HG03066 (cell line): ENCODE measurements around the gene PRDM16.

ENCODE experiments used
- ATAC-seq: cut with Tn5 transposase; IDR thresholded peaks from one replicate; pipeline ENCODE4 v1.9.1; 2021; ENCODE audit warnings: low read depth; ENCODE audit not compliant: unreplicated experiment

Gene PRDM16

DNA sequence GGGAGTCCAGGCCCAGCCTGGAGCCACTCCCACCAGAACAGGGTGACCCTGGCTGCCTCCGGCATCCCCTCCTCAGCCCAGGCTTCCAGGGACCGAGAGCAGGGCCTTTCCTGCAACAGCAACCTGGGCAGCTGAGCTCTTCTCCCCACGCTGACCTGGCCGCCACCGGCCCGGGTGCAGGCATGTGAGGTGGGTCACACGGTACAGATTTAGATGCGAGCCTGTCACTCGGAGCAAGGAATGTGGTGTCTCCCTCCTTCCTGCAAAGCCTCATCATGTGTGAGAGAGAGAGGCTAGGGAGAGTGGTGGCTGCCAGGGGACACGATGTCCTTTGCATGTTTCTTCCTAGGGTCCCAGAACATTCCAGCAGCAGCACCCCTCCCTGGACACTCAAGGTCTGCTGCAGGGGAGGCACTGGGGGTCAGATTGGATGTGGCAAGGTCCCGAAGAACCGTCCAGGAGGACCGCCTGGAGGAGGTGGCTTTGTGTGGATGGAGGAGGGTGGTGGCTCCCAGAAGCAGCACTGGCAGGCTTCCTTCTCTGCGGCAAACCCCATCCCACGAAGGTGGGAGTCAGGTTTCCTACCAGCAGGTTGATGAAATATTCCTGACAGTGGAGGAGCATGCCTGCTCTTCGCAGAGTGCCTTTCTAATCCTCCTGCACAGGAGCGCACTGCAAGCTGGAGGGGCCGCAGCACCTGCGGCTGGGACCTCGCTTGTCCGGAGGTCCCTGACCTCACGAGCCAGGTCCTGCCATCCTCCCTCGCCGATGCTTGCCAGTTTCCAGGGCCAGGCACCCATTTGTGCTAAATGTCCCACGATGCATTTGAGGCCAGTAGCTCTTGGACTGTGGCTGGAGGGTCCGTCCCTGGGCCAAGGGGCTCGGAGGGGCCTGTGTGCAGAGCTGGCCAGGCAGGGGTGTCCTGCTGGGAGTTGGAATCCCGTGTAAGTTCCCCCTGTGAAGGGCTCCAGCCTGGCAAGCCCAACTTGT lies 68.4 kb downstream of the PRDM16 start:
- ATAC-seq, result no peak

DNA sequence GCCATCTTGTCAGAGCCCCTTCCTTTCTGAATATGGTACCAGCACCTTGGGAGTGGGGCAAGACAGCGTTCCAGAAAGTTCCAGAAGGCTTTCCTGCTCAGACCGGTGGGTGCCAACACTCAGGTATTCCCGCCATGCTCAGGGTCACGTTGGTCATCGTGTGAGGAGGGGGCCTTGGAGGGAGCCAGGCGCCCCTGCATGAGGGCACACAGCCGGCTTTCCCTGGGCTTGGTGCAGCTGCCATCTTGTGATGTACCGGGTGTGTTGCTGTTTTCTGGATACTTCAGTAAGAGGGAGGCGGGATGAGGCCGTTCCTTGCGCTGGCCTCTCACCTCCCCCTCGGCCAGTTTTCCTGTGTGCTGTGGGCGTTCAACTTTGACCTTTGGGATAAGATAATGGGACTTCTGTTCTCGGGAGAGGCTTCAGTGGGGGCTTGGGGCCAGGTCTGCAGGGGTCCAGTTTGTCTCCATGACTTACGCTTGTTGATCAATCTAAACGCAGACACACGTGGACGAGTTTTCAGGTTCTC lies 69.7 kb downstream of the PRDM16 start:
- no peak for ATAC-seq

DNA sequence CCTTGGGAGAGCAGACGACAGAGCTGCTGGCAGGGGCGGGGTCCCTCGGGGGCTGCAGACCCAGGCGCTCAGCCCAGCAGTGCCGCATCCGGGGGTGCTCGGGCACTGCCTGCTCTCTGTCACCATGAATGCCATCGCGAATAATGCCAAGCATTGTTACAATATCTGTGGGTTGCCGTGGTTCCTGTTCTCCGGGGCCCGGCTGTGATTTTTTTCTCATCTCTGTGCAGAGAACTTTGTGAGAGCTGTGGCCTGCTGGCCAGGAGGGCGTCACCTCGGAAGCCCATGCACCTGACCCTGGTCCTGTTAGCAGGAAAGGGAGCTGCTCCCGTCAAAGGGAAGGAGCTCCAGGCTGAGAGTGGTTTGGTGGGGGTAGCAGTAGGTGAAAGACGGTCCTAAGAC lies 70.4 kb downstream of the PRDM16 start:
- no peak for ATAC-seq

DNA sequence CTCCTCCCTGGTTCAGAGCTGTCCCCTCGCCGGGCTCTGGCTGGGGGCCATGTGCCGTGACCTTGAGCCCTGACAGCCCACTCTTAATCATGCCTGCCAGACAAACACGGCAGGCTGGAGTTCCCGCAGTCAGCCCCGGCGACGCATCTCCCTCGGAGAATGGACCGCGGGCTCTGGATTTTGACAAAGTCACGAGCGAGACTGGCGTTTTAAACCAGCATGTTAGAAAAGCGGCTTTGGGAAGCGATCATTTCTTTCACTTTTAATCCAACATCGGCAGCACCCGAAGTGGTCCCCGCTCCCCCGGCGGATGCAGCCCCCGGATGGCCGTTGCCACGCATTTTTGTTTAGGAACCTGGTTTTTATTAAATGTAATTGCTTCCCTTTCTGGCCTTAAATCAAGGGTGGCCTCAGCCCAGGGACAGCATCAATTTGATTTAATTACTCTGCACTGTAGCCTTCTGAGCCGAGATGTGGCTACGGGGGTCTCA lies 70.9 kb downstream of the PRDM16 start:
- no peak for ATAC-seq

DNA sequence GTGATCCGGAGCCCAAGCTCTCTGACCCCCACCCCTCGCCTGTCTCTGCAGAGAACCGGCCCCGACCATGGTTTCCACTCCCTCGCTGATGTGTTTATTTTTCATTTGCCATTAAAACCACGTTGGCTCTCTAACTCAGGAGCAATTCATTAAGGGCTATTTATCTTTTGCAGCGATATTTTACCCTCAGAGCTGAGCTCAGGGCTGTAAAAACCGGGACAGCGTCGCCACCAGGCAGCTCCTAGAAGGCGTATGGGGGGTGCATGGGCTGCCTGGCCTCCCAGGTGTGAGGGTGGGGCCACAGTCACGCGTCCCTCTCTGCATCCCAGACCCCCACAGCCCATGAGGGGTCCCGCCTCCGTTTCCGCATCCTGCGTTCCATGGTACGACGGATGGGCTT lies 71.4 kb downstream of the PRDM16 start:
- ATAC-seq, result no peak

DNA sequence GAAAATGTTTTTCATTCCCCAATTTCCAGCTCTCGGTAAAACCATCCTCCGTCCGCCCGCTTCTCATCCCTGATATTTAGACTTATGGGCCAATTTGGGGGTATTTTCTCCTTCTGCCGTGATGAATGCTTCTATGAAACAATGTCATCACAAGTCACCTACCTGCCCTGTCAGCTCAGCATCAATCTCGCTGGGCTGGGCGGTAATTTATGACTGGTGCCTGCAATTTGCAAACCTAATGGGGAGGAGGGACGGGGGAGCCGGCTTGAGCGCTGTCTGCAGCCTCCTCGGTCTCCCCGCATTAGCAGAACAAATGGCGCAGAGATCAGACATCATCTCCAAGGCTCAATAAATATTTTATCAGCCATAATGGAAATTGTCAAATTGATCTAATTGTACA lies 72.1 kb downstream of the PRDM16 start:
- no peak for ATAC-seq

DNA sequence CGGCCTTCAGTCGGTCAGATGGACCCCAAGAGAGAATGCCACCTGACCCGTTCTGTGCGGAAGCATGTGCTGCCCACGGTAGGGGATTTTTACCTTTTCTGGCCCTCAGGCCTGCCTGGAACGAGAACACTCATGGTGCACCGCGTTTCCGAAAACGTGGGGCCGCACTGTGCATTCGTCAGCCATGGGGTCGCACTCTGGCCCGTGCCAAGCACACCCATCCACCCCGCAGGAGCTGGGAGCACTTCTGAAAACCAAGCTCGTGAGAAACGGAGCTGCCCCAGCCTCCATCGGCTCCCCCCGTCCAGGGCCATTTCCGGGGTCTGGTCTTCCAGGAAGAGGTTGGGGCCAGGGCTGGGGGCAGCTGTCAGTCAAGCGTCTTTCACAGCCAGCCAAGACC lies 72.8 kb downstream of the PRDM16 start:
- no peak for ATAC-seq

DNA sequence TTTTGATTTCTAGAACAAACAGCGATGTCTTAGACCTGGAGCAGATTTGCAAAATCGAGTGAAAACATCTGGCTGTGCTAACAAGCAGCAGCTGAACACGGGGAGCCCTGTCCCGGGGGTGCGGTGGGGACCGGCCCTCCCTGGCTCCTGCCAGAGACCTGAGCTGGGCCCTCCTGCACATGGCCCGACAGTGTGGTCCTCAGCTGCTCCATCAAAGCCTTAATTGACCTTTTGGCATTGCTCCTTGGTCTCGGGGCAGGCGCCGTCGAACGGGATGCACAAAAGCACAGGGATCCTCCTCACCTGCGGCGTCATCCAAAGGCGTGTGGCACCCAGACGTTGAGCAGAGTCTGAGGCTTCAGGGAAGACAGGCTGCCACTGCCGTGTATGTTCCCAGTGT lies 73.2 kb downstream of the PRDM16 start:
- ATAC-seq, result no peak

DNA sequence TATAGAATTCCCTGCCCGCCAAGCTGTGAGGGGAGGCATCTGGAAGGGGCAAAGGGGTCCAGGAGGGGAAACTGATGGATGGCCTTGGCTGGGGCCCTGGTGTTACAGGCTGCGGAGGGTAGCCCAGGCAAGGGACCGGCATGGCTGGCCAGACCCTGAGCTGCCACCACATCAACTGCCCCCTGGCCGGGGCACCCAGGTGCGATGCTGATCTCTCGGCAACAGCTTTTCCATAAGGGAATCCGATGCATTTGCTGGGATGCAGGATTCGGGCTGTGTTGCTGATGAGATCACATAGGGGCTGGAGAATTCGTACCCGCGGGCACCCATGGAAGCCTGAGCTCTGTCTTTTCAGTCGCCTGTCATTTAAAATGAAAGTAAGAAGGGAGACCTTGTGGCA lies 73.7 kb downstream of the PRDM16 start:
- ATAC-seq, result no peak

DNA sequence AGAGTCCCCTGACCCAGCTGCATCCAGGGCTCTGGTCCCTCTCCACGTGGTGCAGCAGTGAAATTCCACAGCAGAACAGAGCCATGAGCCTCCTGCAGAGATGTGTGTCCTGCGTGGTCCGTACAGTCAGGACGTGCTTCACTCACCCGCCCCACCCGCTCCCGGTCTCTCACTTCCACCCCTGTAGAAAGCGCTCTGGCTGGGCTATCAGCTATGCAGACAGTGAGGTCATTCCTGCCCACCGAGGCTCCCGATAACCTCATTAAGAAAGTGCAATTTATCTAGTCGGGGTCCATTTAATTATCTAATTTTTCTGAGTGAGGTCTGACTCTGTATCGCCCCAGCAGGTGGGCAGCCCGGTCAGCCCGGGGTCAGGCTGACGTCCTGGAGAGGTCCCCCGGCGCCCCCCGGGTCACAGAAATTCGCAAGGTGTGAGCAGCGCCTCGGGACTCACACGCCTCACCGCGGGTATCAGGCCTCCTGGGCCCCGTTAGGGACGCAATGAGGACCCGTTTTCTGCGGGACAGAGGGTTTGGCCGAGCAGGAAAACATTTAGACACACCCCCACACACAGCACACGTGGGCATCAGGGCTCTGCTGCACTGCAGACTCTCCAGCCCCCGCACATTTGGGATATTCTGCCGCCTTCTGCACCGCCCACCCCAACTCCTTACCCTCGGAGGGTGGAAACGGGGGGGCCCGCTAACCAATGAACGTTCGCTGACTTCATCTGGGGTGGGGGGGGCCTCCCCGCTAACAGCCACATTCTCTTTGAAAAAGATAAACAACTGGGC lies 76.7 kb downstream of the PRDM16 start:
- ATAC-seq, result no peak

DNA sequence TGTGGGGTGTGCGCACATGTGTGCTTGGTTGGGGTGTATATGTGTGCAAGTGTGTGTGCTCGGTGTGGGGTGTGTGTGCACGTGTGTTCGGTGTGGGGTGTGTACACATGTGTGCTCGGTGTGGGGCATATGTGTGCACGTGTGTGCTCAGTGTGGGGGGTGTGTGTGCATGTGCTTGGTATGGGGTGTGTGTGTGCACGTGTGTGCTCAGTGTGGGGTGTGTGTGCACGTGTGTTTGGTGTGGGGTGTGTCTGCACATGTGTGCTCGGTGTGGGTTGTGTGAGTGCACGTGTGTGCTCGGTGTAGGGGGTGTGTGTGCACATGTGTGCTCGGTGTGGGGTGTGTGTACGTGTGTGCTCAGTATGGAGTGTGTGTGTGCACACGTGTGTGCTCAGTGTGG lies 77.5 kb downstream of the PRDM16 start:
- ATAC-seq, result no peak

DNA sequence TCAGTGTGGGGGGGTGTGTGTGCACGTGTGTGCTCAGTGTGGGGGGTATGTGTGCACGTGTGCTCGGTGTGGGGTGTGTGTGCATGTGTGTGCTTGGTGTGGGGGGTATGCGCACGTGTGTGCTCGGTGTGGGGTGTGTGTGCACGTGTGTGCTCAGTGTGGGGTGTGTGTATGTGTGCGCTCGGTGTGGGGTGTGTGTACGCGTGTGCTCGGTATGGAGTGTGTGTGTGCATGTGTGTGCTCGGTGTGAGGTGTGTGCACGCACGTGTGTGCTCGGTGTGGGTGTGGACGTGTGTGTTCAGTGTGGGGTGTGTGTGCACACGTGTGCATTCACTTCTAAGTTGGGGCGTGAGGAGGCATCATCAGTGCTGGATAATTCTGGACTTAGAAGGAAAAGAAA lies 77.9 kb downstream of the PRDM16 start:
- no peak for ATAC-seq

DNA sequence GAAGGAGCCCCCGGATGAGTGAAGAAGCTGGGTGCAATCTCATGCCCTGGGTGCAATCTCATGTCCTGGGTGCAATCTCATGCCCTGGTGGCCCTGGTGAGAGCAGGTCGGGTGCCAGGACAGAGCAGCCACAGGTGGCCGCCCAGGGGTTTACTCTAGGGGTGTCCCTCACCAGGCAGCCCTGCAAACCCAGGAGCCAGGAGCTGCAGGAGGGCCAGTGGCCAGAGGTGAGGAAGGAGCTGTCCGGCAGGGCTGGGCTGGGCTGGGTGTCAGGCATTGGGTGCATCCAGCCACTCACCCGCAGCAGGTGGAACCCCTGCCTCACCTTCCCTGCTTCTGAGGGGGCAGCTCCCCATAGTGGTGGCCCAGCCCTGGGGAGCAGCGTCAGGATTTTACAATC lies 79.2 kb downstream of the PRDM16 start:
- ATAC-seq, result no peak

DNA sequence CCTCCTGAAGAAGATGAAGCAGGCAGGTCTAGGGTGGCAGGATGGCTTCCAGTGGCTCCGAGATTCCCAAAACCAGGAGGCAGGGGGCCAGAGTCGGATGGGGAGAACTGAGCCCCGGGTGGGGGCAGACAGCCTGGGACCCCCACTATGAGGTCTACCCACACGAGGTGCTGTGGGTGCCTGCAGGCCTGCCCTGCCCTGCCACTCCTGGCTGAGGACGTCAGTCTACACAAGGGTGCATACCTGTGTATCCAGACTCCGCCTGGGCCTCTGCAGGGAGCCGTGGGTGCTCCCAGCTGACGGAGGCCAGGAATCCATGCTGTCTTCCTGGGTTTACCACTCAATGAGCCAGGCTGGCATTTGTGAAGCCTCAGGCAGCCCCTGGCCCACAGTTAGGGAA lies 80.3 kb downstream of the PRDM16 start:
- ATAC-seq, result no peak

DNA sequence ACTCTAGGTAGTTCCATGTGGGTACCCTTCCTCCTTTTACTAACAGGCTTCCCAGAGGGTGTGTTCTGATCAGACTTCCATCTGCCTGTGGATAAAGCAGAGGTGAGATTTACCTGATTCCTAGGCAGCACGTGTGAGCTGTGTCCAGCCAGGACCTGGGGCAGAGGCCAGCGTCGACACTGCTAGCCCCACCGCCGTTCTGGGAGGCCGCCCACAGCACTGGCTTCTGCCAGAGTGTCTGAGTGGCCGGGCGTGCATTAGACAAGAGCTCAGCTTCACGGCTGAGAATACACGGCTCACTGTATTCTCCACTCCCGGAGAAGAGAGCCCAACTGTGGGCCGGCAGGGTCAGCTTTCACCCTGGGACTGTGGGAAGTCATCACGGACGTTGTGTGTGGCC lies 82.5 kb downstream of the PRDM16 start:
- ATAC-seq, result no peak

DNA sequence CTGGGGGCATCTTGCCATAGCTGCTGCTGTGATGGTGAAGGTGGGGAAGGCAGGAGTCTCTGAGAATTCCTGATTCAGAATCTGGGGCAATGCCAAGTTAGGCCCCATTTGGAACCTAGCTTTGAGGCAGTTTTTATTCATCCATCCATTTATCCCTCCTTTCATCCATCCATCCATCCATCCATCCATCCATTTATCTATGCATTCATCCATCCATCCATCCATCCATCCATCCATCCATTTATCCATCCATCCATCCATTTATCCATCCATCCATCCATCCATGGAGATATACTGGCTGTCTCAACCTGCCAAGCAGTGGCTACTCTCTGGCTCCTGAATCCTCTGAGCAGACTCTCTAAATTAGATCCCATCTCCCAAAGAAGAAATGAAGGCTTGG lies 83.1 kb downstream of the PRDM16 start:
- no peak for ATAC-seq

DNA sequence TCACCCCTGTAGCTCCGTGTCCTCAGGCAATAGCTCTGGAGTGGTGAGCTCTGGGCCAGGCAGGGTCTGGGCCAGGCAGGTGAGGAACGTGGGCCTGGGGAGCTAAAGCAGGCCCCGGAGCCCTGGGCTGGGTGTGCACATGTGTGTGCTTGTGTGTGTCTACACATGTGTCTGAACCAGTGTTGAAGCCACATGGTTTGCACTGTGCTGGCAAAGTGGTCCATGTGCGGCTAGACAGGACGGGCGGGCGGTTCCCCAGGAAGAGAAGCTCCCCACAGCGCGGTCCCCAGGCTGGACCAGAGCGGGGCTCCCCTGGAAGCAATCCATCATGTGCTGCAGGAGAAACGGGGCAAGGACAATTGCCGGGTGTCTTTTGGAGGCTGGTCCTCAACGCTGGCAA lies 84.2 kb downstream of the PRDM16 start:
- ATAC-seq, result no peak

DNA sequence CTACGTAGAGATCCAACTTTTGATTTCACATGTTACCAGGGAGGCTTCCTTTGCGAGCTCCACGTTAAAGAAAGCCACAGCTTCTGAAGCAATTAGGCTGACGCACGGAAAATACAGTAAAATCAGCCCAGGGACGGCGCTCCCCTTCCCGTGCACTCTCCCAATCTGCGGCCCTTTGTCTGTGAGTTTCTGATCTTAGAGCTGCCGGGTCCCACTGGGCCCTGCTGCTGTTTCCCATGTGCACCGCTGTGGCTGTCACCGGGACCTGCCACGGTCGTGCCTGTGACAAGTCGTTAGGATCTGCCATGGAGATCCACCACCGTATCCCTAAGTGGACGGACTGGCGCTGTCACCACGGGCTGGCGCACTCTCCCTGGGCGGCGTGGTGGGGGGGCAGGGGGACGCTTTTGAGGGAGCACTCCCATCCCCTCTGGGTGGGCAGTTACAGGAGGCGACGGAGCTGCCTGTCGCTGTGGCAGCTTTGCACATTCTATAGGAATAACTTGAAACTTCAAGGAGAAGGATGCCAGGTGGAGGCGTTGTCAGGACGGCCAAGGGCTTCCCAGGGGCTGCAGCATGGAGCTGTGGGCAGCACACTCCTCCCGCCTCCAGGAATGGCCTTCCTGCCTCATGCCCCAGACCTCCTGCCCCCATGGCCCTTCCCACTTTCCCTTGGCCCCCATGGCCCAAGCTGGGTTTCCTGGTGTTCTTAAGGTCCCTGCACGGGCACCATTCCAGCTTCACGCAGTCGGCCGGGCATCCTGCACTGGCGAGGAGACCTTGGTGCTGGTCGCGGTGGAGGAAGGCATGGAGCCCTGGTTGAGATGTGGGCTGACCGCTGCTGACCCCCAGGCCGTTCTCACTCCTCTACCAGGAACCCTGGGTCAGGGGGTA lies 85.1 kb downstream of the PRDM16 start:
- ATAC-seq, result no peak

DNA sequence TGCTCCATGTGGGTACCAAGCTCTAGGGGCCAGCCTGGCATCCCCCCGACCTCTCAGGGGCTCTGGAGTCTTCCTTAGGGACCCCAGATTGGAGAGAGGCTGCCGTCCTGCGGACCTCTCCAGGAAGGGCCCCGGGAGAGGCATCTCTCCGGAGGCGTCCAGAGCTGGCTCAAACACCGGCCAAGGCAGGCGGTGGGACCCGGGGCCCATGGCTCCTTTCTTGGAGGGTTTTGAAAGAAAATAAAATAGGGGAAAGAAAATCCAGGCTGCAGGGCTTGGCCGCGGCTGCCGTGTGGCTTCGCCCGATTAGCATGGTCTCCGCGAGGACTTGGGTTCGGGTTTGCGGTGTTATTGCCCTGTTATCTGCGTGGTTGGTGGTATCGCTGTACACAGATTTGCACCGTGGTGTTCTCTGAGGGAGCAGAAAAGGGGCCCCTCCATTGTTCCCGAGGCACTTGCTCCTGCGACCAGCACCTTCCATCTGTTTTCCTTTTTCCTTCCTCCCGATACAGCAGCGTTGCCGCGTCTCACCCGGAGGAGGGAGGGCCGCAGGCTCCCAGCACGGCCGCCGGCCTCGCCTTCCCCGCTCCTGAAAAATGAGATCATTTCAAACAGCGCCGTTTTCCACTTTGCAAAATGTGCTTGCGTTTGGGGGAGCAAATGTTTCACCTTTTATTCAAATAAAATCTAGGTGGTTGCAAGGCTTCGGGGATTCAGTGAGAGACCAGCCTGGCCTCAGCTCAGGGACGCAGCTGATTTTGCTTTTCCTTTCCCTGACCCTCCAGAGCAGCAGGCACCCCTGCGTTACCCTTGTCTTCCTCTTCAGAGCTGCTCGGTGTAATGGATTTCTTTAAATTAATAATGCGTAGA lies 86.3 kb downstream of the PRDM16 start:
- no peak for ATAC-seq

DNA sequence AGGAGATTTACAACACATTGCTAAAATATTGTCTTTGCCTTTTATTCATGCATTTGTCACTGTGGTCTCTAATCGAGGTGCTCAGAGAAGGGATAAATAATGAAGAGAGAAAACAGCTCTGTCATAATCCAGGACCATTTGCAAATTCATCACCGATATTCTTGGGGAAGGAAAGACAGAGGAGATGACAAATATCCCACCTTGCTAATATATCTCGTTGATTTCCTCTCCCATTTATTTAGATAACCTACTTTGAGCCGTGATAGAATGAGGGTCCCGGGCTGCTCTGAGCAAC lies 86.9 kb downstream of the PRDM16 start:
- ATAC-seq, result no peak
